Measurements from ENCODE around the gene HPS4. TPM values are rescaled to one million over a fixed set of nuclear protein-coding genes. Genes with fewer than 3 reads are reported as not detected.
"Not testable (repeated sequence)": the region's sequence is repeated elsewhere in the genome, so short reads cannot be mapped to it uniquely, and the experiment has no call there.

The HPS4 gene
- total and polyA plus RNA-seq, 2 experiments from 2014 or later = 16.2 to 27.1 TPM

- Histone ChIP-seq H3K79me2 (ENCODE audit: insufficient read depth) (no peaks in the 10 kb centered on the region), H3K4me3 (no peak overlapping the region), H4K20me1 (ENCODE audit: insufficient read depth) (no peaks in the 10 kb centered on the region), H3K27me3 (replicated peaks; ENCODE audit: insufficient read depth) (peaks cover 55% of the 10 kb centered on the region), H2AFZ (no peak overlapping the region), H3K36me3 (ENCODE audit: low read depth) (no peaks in the 10 kb centered on the region), H3F3A (ENCODE audit: insufficient read depth) (no peaks in the 10 kb centered on the region), H3K9me3 (ENCODE audit: low read depth) (no peaks in the 10 kb centered on the region), H3K9ac (no peak overlapping the region), H3K4me1 (ENCODE audit: insufficient read depth) (no peaks in the 10 kb centered on the region), H3K27ac (no peak overlapping the region), H3K4me2 (ENCODE audit: unreplicated experiment) (no peak overlapping the region), H3K9me2 (ENCODE audit: insufficient read depth) (no peaks in the 10 kb centered on the region)
- no peak for DNase-seq
- in situ Hi-C loops (cut with MboI) = no loop called here
- TF ChIP-seq EZH2 (IDR thresholded peaks at IDR 0.05; ENCODE audit: insufficient read depth, poor library complexity, severe bottlenecking) (no peak), EZH2phosphoT487 (IDR thresholded peaks at IDR 0.05; ENCODE audit: insufficient read depth, low read depth) (no peak)
- 30 to 33% methylated on average over 5 of the region's 5 CpGs for WGBS, 2 experiments (ENCODE audit: low coverage in 1 of 2, low lambda C conversion rate in 2 of 2, missing lambda C conversion rate in 2 of 2)
These were observed 73.8 kb downstream of the HPS4 start for GRCh38 chr22:26409719-26410335.

DNA sequence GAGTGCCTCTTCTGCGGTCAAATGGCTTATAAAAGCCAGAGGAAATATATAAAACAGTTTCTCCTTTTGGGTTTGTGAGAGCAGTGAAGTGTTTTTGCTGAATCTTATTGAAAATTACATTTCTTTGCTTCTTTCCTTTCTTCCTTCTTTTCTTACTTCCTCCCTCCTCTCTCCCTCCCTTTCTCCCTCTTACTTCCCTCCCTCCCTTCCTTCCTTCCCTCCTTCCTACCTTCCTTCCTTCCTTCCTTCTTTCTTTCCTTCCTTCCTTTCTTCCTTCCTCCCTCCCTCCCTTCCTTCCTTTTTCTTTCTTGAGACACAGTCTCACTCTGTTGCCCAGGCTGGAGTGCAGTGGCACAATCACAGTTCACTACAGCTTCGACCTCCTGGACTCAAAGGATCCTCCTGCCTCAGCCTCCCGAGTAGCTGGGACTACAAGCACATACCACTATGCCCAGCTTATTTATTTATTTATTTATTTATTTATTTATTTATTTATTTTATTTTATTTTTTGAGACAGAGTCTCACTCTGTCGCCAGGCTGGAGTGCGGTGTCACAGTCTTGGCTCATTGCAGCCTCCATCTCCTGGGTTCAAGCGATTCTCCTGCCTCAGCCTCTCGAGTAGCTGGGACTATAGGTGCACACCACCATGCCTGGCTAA lies 74.9 kb downstream of the HPS4 start:
- H3K36me3 ChIP-seq (ENCODE audit: low read depth); H3K9me3 ChIP-seq (ENCODE audit: low read depth); H3K4me2 ChIP-seq (ENCODE audit: unreplicated experiment); H3K27ac ChIP-seq; H3K9me2 ChIP-seq (ENCODE audit: insufficient read depth); H3K9ac ChIP-seq; H4K20me1 ChIP-seq (ENCODE audit: insufficient read depth); H3K4me1 ChIP-seq (ENCODE audit: insufficient read depth); in situ Hi-C loops (cut with MboI); H3K79me2 ChIP-seq (ENCODE audit: insufficient read depth); H3F3A ChIP-seq (ENCODE audit: insufficient read depth); H2AFZ ChIP-seq; DNase-seq; H3K4me3 ChIP-seq: not testable (repeated sequence)
- peaks cover 65% of the 10 kb centered on the region for H3K27me3 ChIP-seq (replicated peaks; ENCODE audit: insufficient read depth)
- WGBS, 2 experiments (ENCODE audit: low coverage in 1 of 2, low lambda C conversion rate in 2 of 2, missing lambda C conversion rate in 2 of 2) = 59 to 63% methylated on average over 7 of the region's 7 CpGs

DNA sequence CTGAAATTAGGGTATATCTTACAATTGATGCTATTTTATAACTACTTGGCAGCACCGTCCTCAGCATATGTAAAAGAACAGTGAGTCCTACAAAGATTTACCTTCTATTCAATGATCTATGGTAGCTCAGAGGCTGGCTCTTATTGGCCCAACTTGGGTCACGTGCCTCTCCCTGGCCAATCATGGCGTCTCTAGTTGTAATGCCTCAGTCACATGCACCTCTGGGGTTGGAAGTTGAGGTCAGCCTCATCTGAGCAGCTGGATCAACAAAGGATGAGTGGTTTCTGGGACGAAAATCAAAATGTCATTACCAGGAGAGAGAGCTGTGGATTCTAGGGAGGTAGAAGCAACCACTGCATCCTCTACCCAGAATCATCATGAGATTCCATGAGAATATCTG lies 77.5 kb downstream of the HPS4 start:
- DNase-seq = peak; percentile 32
- Histone ChIP-seq H4K20me1 (ENCODE audit: insufficient read depth) (no peaks in the 10 kb centered on the region), H3K4me2 (ENCODE audit: unreplicated experiment) (no peak overlapping the region), H3K9ac (no peak overlapping the region), H2AFZ (no peak overlapping the region), H3K79me2 (ENCODE audit: insufficient read depth) (no peaks in the 10 kb centered on the region), H3K36me3 (ENCODE audit: low read depth) (no peaks in the 10 kb centered on the region), H3K9me3 (ENCODE audit: low read depth) (no peaks in the 10 kb centered on the region), H3K27ac (no peak overlapping the region), H3K4me1 (ENCODE audit: insufficient read depth) (no peaks in the 10 kb centered on the region), H3K27me3 (replicated peaks; ENCODE audit: insufficient read depth) (peaks cover 53% of the 10 kb centered on the region), H3K4me3 (no peak overlapping the region), H3F3A (ENCODE audit: insufficient read depth) (no peaks in the 10 kb centered on the region), H3K9me2 (ENCODE audit: insufficient read depth) (no peaks in the 10 kb centered on the region)
- no peak for TF ChIP-seq EZH2phosphoT487 (IDR thresholded peaks at IDR 0.05; ENCODE audit: insufficient read depth, low read depth)
- no peak for TF ChIP-seq EZH2 (IDR thresholded peaks at IDR 0.05; ENCODE audit: insufficient read depth, poor library complexity, severe bottlenecking)
- in situ Hi-C loops (cut with MboI) = no loop called here
- 53 to 54% methylated on average over 4 of the region's 4 CpGs for WGBS, 2 experiments (ENCODE audit: low coverage in 1 of 2, low lambda C conversion rate in 2 of 2, missing lambda C conversion rate in 2 of 2)

- 3 to 7% methylated on average over 6 of the region's 6 CpGs for WGBS, 2 experiments (ENCODE audit: low coverage in 1 of 2, low lambda C conversion rate in 2 of 2, missing lambda C conversion rate in 2 of 2)
- H3K4me1 ChIP-seq (ENCODE audit: insufficient read depth) = no peaks in the 10 kb centered on the region
- no peaks in the 10 kb centered on the region for H3K79me2 ChIP-seq (ENCODE audit: insufficient read depth)
- TF ChIP-seq EZH2 (IDR thresholded peaks at IDR 0.05; ENCODE audit: insufficient read depth, poor library complexity, severe bottlenecking) = no peak
- no peak for TF ChIP-seq EZH2phosphoT487 (IDR thresholded peaks at IDR 0.05; ENCODE audit: insufficient read depth, low read depth)
- no peak overlapping the region for H3K9ac ChIP-seq
- H3K9me3 ChIP-seq (ENCODE audit: low read depth) = no peaks in the 10 kb centered on the region
- peak; percentile 18 for DNase-seq
- no peaks in the 10 kb centered on the region for H3F3A ChIP-seq (ENCODE audit: insufficient read depth)
- in situ Hi-C loops (cut with MboI) = no loop called here
- no peaks in the 10 kb centered on the region for H4K20me1 ChIP-seq (ENCODE audit: insufficient read depth)
- H3K9me2 ChIP-seq (ENCODE audit: insufficient read depth) = no peaks in the 10 kb centered on the region
- no peak overlapping the region for H2AFZ ChIP-seq
- no peak overlapping the region for H3K4me3 ChIP-seq
- H3K36me3 ChIP-seq (ENCODE audit: low read depth) = no peaks in the 10 kb centered on the region
- H3K27me3 ChIP-seq (replicated peaks; ENCODE audit: insufficient read depth) = peaks cover 42% of the 10 kb centered on the region
- H3K4me2 ChIP-seq (ENCODE audit: unreplicated experiment) = no peak overlapping the region
- no peak overlapping the region for H3K27ac ChIP-seq
These were observed 78.6 kb downstream of the HPS4 start for GRCh38 chr22:26404851-26405421.
